ENCODE results near the gene ELF3. TPM values are rescaled to one million over a fixed set of nuclear protein-coding genes. Genes with fewer than 3 reads are reported as not detected.

Gene ELF3
- total and polyA plus RNA-seq, 10 of the 15 experiments (the other 5 are each of a cell fraction or from before 2014, with no cell fraction given) = 0.07 to 14.3 (median 0.58) TPM; not detected in 1

GRCh38 chr1:202009326-202010179 is 834 bp upstream of the ELF3 start (continued):
- no peak for TF ChIP-seq MLLT1 (IDR thresholded peaks at IDR 0.05)
- no peak for TF ChIP-seq STAT3 (IDR thresholded peaks at IDR 0.05; ENCODE audit: low read depth, low read length)
- peak; percentile 91 for TF ChIP-seq ATF7 (IDR thresholded peaks at IDR 0.05; ENCODE audit: low read depth)
- TF ChIP-seq ZNF384 (IDR thresholded peaks at IDR 0.05; ENCODE audit: borderline replicate concordance, low read depth, low read length) = no peak
- TF ChIP-seq TARDBP (IDR thresholded peaks at IDR 0.05; ENCODE audit: borderline replicate concordance) = no peak
- no peak; the same call in 1 of the 2 replicates for TF ChIP-seq NFXL1 (IDR thresholded peaks at IDR 0.05; ENCODE audit: borderline replicate concordance)
- TF ChIP-seq CREM (IDR thresholded peaks at IDR 0.05; ENCODE audit: low read depth) = 0 out of 2 replicates have a peak, but pooled peaks have one; percentile 24

- no peak overlapping the region for H2AFZ ChIP-seq (ENCODE audit: control insufficient read depth, low read depth, low read length)
- WGBS (ENCODE audit: insufficient coverage, insufficient replicate concordance, low lambda C conversion rate, missing lambda C conversion rate) = 80% methylated on average over 11 of the region's 11 CpGs
- ATAC-seq (no peak), DNase-seq (ENCODE audit: low read depth, low spot score) (no peak), FAIRE-seq (no peak)
- intact Hi-C loops (cut with micrococcal nuclease; ENCODE audit: unreplicated experiment) (no loop called here), in situ Hi-C loops (cut with MboI) (loop anchor here (5.0 kb wide), 1 partner anchor 110 kb away; the partner anchor contains the start of gene GPR37L1)
- no peaks in the 10 kb centered on the region for H3K9me3 ChIP-seq (replicated peaks; ENCODE audit: control insufficient read depth, insufficient read depth, low read length)
- H4K20me1 ChIP-seq (ENCODE audit: control insufficient read depth, insufficient read depth) = no peaks in the 10 kb centered on the region
- H3K27me3 ChIP-seq (replicated peaks in 1 of 2; ENCODE audit: control insufficient read depth in 2 of 2, insufficient read depth in 2 of 2, low read length in 1 of 2) = no peaks in the 10 kb centered on the region
- no TSS peak for BruUV-seq (replicated peaks)
- H3K4me2 ChIP-seq (ENCODE audit: control insufficient read depth, insufficient read depth) = no peak overlapping the region
- RAD21 ChIA-PET (ENCODE audit: unreplicated experiment) = interaction anchor here (0.9 to 6.3 kb wide), 5 partner anchors 12 to 106 kb away, joined by 3 to 59 read pairs (median 7); no protein-coding TSS in a partner anchor
- H3K9ac ChIP-seq (ENCODE audit: control insufficient read depth, insufficient read depth, low read length) = no peak overlapping the region
- no peaks in the 10 kb centered on the region for H3K36me3 ChIP-seq (ENCODE audit: control insufficient read depth in 2 of 2, insufficient read depth in 2 of 2, low read length in 1 of 2)
- no peak overlapping the region for H3K27ac ChIP-seq (ENCODE audit: control insufficient read depth, insufficient read depth)
- H3K4me3 ChIP-seq = no peak overlapping the region
- POLR2A ChIA-PET = interaction anchor here (1.3 kb wide), 1 partner anchor 106 kb away, joined by 4 read pairs; no protein-coding TSS in a partner anchor
- SMC1A ChIA-PET (ENCODE audit: uncharacterized antibody, unreplicated experiment) = interaction anchor here (0.9 to 2.8 kb wide), 10 partner anchors 9 to 131 kb away, joined by 3 to 9 read pairs (median 4); no protein-coding TSS in a partner anchor
- no peaks in the 10 kb centered on the region for H3K79me2 ChIP-seq (ENCODE audit: control insufficient read depth, insufficient read depth, low read length)
- CTCF ChIA-PET = interaction anchor here (0.6 to 6.9 kb wide), 4 partner anchors 12 to 138 kb away, joined by 3 to 171 read pairs (median 9); no protein-coding TSS in a partner anchor
- peaks cover 11% of the 10 kb centered on the region for H3K4me1 ChIP-seq (ENCODE audit: control insufficient read depth, insufficient read depth, low read length)
- TF ChIP-seq SIN3A (IDR thresholded peaks at IDR 0.05; ENCODE audit: low read depth, low read length) = no peak
- no peak for TF ChIP-seq ZNF622 (IDR thresholded peaks at IDR 0.05)
- no peak for TF ChIP-seq ETV6 (conservative IDR thresholded peaks at IDR 0.05 in 1 of 2, IDR thresholded peaks at IDR 0.05 in 1 of 2; ENCODE audit: borderline replicate concordance in 1 of 2, low read depth in 1 of 2)
- TF ChIP-seq BCLAF1 (IDR thresholded peaks at IDR 0.05) = no peak
- TF ChIP-seq HSF1 (IDR thresholded peaks at IDR 0.05; ENCODE audit: low read depth, low read length) = no peak
Measured at GRCh38 chr1:202011994-202012393, 1.6 kb downstream of the ELF3 start.
